LNCAP (cell line): Measurements from ENCODE around the gene BMP2.

Source experiments
- TF ChIP-seq, protein P1 (sequence below): fragments of 450-650 bp; IDR thresholded peaks from 2 replicates; pipeline ENCODE4 v1.5.1; 2017; ENCODE audit warnings: mild to moderate bottlenecking

BMP2 gene

GRCh38 chr20:6750438-6750837, 17.0 kb upstream of the BMP2 start:
- TF ChIP-seq, protein P1, sequence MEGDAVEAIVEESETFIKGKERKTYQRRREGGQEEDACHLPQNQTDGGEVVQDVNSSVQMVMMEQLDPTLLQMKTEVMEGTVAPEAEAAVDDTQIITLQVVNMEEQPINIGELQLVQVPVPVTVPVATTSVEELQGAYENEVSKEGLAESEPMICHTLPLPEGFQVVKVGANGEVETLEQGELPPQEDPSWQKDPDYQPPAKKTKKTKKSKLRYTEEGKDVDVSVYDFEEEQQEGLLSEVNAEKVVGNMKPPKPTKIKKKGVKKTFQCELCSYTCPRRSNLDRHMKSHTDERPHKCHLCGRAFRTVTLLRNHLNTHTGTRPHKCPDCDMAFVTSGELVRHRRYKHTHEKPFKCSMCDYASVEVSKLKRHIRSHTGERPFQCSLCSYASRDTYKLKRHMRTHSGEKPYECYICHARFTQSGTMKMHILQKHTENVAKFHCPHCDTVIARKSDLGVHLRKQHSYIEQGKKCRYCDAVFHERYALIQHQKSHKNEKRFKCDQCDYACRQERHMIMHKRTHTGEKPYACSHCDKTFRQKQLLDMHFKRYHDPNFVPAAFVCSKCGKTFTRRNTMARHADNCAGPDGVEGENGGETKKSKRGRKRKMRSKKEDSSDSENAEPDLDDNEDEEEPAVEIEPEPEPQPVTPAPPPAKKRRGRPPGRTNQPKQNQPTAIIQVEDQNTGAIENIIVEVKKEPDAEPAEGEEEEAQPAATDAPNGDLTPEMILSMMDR = no peak

- TF ChIP-seq, protein P1 = no peak
These were observed 10.5 kb upstream of the BMP2 start for GRCh38 chr20:6756693-6757595.

DNA sequence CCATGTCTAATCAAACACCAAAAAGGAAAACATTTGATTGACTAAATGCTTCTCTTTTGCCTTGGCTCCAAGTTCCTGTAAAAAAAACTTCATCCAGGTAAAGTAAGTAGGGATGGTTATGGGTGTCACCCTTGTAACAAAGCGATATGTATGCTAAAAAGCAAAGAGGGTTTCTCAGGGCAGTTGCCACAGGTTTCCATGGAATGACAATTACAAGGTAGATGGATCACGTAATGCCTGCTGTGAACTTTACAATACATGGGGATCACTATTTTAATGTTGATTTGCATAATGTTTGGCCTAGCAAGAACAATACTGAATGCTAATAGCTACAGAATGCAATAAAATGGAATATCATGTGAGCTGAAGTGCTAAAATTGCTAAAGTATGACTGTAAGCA, 2.9 kb upstream of the BMP2 start:
- TF ChIP-seq, protein P1 = no peak

DNA sequence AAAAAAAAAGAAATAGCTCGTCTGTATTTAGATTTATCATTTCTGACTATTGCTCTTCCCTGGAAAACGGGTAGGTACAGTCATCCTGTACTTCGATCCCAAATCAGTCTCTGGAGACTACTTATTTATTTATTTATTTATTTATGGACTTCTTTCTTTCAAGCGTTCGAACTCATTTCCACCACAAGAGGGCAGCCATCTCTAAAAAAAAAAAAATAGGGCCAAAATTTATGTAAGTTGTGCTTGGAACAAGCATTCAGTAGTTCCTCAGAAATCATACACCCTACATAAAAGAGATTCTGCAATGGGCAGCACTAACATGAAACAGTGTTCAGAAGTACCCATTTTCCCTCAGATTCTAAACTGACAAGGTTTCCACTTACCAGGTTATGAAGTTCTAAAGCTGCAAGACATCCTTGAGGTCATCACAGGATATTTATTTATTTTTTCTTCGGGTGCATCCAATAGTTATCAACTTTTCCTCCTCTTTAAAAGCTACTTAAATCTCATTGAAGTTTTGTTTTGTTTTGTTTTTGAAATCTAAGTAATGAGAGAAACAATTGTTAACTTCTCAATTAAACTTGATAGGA, 1.9 kb upstream of the BMP2 start:
- TF ChIP-seq, protein P1 = peak; percentile 56

DNA sequence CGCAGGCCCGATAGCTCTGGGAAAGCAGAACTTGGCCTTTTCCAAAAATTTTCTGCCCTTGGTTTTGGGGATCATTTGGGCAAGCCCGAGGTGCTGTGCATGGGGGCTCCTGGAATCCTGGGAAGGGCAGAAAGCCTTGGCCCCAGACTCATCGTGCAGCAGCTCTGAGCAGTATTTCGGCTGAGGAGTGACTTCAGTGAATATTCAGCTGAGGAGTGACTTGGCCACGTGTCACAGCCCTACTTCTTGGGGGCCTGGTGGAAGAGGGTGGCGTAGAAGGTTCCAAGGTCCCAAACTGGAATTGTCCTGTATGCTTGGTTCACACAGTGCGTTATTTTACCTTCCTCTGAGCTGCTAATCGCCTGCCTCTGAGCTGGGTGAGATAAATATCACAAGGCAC, 1.1 kb upstream of the BMP2 start:
- TF ChIP-seq, protein P1 = no peak

- TF ChIP-seq, protein P1 = no peak
These were observed 355 bp upstream of the BMP2 start for GRCh38 chr20:6767126-6767535.

DNA sequence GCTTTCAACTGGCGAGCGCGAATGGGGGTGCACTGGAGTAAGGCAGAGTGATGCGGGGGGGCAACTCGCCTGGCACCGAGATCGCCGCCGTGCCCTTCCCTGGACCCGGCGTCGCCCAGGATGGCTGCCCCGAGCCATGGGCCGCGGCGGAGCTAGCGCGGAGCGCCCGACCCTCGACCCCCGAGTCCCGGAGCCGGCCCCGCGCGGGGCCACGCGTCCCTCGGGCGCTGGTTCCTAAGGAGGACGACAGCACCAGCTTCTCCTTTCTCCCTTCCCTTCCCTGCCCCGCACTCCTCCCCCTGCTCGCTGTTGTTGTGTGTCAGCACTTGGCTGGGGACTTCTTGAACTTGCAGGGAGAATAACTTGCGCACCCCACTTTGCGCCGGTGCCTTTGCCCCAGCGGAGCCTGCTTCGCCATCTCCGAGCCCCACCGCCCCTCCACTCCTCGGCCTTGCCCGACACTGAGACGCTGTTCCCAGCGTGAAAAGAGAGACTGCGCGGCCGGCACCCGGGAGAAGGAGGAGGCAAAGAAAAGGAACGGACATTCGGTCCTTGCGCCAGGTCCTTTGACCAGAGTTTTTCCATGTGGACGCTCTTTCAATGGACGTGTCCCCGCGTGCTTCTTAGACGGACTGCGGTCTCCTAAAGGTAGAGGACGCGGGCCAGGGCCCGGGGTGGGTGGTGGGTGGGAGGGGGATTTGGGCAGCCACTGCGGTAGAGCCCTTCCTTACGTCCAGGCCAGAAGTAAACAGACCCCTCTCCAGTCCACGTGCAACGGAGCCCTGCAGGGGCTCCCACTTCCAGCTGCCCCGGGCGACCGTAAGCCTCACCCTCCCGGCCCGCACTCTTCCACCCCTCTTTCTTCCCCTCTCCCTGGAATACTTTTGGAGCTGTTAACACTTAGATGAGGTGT, 998 bp downstream of the BMP2 start:
- TF ChIP-seq, protein P1 = no peak
